Cardiac muscle cell (in vitro differentiated cells and primary cell): ENCODE data around the gene ARL3. TPM values are rescaled to one million over a fixed set of nuclear protein-coding genes. Genes with fewer than 3 reads are reported as not detected.
A peak's percentile ranks its signal among the peaks of the same experiment; 100 is the strongest.

Source experiments
- DNase-seq, 2 donors: peaks; one replicate each; pipeline versions ENCODE4 v3.0.0 to v3.0.0-alpha.2; 2010 to 2017; ENCODE audit warnings: low read depth in 1 of 2, low spot score in 1 of 2
- H3K27ac ChIP-seq: fragments of 200-600 bp; sonication (generic); 2 replicates; pipeline ENCODE4 v1.5.1; 2016
- H3K27me3 ChIP-seq: fragments of 200-600 bp; sonication (generic); 2 replicates; pipeline ENCODE4 v1.6.0; 2016; ENCODE audit warnings: control low read depth
- H3K36me3 ChIP-seq: fragments of 200-600 bp; sonication (generic); 2 replicates; pipeline ENCODE4 v1.5.1; 2016; ENCODE audit warnings: control low read depth
- H3K4me1 ChIP-seq: fragments of 200-600 bp; sonication (generic); 2 replicates; pipeline ENCODE4 v1.8.1; 2017; ENCODE audit warnings: low read depth, mild to moderate bottlenecking, mixed run types
- H3K4me3 ChIP-seq: fragments of 200-600 bp; sonication (generic); 2 replicates; pipeline ENCODE4 v1.5.1; 2016; ENCODE audit warnings: mild to moderate bottlenecking
- H3K9me3 ChIP-seq: fragments of 200-600 bp; sonication (generic); 2 replicates; pipeline ENCODE4 v1.5.1; 2017; ENCODE audit warnings: low read depth, mild to moderate bottlenecking, control low read depth
- CTCF ChIP-seq: IDR thresholded peaks from 2 replicates; pipeline ENCODE4 v1.5.1; 2012; ENCODE audit warnings: low read depth, mild to moderate bottlenecking, low read length
- polyA plus RNA-seq: library from polyadenylated mRNA; unstranded; fragments of >200 nt; fragmentation: Nextera tagmentation; extraction: Ambion mirVana; gene quantifications from 2 replicates; pipeline ENCODE4 v1.2.1, GENCODE V29; 2016
- total RNA-seq: library from RNA; depleted of rRNA; stranded (reverse); fragments of >200 nt; gene quantifications from 2 replicates; pipeline ENCODE4 v1.2.3, GENCODE V29; 2016

ARL3 gene
- total and polyA plus RNA-seq, 2 experiments from 2014 or later, result 16.3 to 47.3 TPM

GRCh38 chr10:102626026-102626685 lies 88.0 kb downstream of the ARL3 start:
- Histone ChIP-seq H3K9me3 (no peaks in the 10 kb centered on the region), H3K27me3 (no peaks in the 10 kb centered on the region), H3K27ac (peak overlapping the region; percentile 94), H3K4me3 (no peak overlapping the region), H3K4me1 (peaks cover 84% of the 10 kb centered on the region), H3K36me3 (no peaks in the 10 kb centered on the region)
- DNase-seq, result no peak
- no peak for TF ChIP-seq CTCF

- Histone ChIP-seq H3K9me3 (no peaks in the 10 kb centered on the region), H3K4me3 (no peak overlapping the region), H3K27me3 (no peaks in the 10 kb centered on the region), H3K36me3 (no peaks in the 10 kb centered on the region), H3K4me1 (peaks cover 86% of the 10 kb centered on the region), H3K27ac (peak overlapping the region; percentile 94)
- no peak for TF ChIP-seq CTCF
- DNase-seq, result peak in 1 of 2 donors; percentile 72
Measured at GRCh38 chr10:102624751-102625645, 89.2 kb downstream of the ARL3 start.

- Histone ChIP-seq H3K4me1 (peaks cover 86% of the 10 kb centered on the region), H3K27me3 (no peaks in the 10 kb centered on the region), H3K36me3 (no peaks in the 10 kb centered on the region), H3K9me3 (no peaks in the 10 kb centered on the region), H3K27ac (no peak overlapping the region), H3K4me3 (no peak overlapping the region)
- no peak for TF ChIP-seq CTCF
- DNase-seq, result no peak
Measured at GRCh38 chr10:102624094-102624493, 90.1 kb downstream of the ARL3 start.

Other genes starting within 250 kb of the ARL3 start
- gene ACTR1A, start 211.7 kb downstream of the ARL3 start, total RNA-seq, result 135 and 147 TPM in 2 replicates
- gene ACTR1A, start 211.7 kb downstream of the ARL3 start, polyA plus RNA-seq, result 165 and 172 TPM in 2 replicates
- gene SUFU, start 210.4 kb downstream of the ARL3 start, total RNA-seq, result 11.3 and 14.2 TPM in 2 replicates
- gene SUFU, start 210.4 kb downstream of the ARL3 start, polyA plus RNA-seq, result 18.4 and 28.3 TPM in 2 replicates
- gene TRIM8, start 69.9 kb downstream of the ARL3 start, total RNA-seq, result 100 and 130 TPM in 2 replicates
- 59.8 and 65.6 TPM in 2 replicates for gene TRIM8, start 69.9 kb downstream of the ARL3 start, polyA plus RNA-seq
- 10.5 and 14.2 TPM in 2 replicates for gene SFXN2, start 239 bp upstream of the ARL3 start, total RNA-seq
- 18.6 and 26.1 TPM in 2 replicates for gene SFXN2, start 239 bp upstream of the ARL3 start, polyA plus RNA-seq
- gene WBP1L, start 29.6 kb upstream of the ARL3 start, total RNA-seq, result 40.6 and 43.9 TPM in 2 replicates
- gene WBP1L, start 29.6 kb upstream of the ARL3 start, polyA plus RNA-seq, result 14.2 and 17.1 TPM in 2 replicates
- not detected in 2 replicates for gene CYP17A1, start 123.0 kb upstream of the ARL3 start, total RNA-seq
- gene CYP17A1, start 123.0 kb upstream of the ARL3 start, polyA plus RNA-seq, result not detected in 2 replicates
- gene BORCS7, start 139.9 kb upstream of the ARL3 start, total RNA-seq, result 8.2 and 22.6 TPM in 2 replicates
- gene BORCS7, start 139.9 kb upstream of the ARL3 start, polyA plus RNA-seq, result 18.3 and 19.4 TPM in 2 replicates
- gene AS3MT, start 155.1 kb upstream of the ARL3 start, total RNA-seq, result 11.4 and 16.2 TPM in 2 replicates
- gene AS3MT, start 155.1 kb upstream of the ARL3 start, polyA plus RNA-seq, result 6.6 and 7.0 TPM in 2 replicates
- gene CNNM2, start 203.9 kb upstream of the ARL3 start, total RNA-seq, result 8.8 and 18.0 TPM in 2 replicates
- gene CNNM2, start 203.9 kb upstream of the ARL3 start, polyA plus RNA-seq, result 3.3 and 7.9 TPM in 2 replicates